NCI-H748 (cell line): ENCODE measurements around the gene RADIL.
"Not testable (repeated sequence)": the region's sequence is repeated elsewhere in the genome, so short reads cannot be mapped to it uniquely, and the experiment has no call there.

Source experiments
- DNase-seq: peaks from one replicate; lab custom pipeline; 2025; ENCODE audit not compliant: unreplicated experiment; lab: John Stamatoyannopoulos, UW

RADIL gene

GRCh38 chr7:4883372-4884144, at the start of gene RADIL:
RADIL (minus strand) TSS chr7:4883716; CDS start chr7:4878139, 5,577 bp downstream.
- DNase-seq = peak; percentile 93

- DNase-seq = peak; percentile 55
These were observed 48.4 kb upstream of the RADIL start for GRCh38 chr7:4931943-4932342.

GRCh38 chr7:4929005-4929404, 45.5 kb upstream of the RADIL start:
- no peak for DNase-seq

GRCh38 chr7:4928445-4928844, 44.9 kb upstream of the RADIL start:
- DNase-seq = no peak

- DNase-seq = no peak
These were observed 36.7 kb upstream of the RADIL start for GRCh38 chr7:4919969-4920766.

- no peak for DNase-seq
These were observed 32.6 kb upstream of the RADIL start for GRCh38 chr7:4916113-4916512.

GRCh38 chr7:4911111-4911828, 27.8 kb upstream of the RADIL start:
- DNase-seq = no peak

GRCh38 chr7:4906682-4907081, 23.2 kb upstream of the RADIL start:
- DNase-seq = no peak

- no peak for DNase-seq
These were observed 21.7 kb upstream of the RADIL start for GRCh38 chr7:4905171-4905570.

- DNase-seq = no peak
These were observed 20.8 kb upstream of the RADIL start for GRCh38 chr7:4904346-4904745.

- no peak for DNase-seq
These were observed 12.2 kb upstream of the RADIL start for GRCh38 chr7:4895766-4896165.

- no peak for DNase-seq
These were observed 11.0 kb upstream of the RADIL start for GRCh38 chr7:4894482-4894881.

GRCh38 chr7:4893929-4894475, 10.5 kb upstream of the RADIL start:
- no peak for DNase-seq

- DNase-seq = not testable (repeated sequence)
These were observed 9.7 kb upstream of the RADIL start for GRCh38 chr7:4893188-4893587.

- DNase-seq = not testable (repeated sequence)
These were observed 8.0 kb upstream of the RADIL start for GRCh38 chr7:4891522-4891921.

GRCh38 chr7:4889682-4890081, 6.2 kb upstream of the RADIL start:
- no peak for DNase-seq

- peak; percentile 67 for DNase-seq
These were observed 4.6 kb upstream of the RADIL start for GRCh38 chr7:4888161-4888560.

GRCh38 chr7:4886671-4887070, 3.2 kb upstream of the RADIL start:
- no peak for DNase-seq

GRCh38 chr7:4885317-4885807, 1.8 kb upstream of the RADIL start:
- DNase-seq = no peak

GRCh38 chr7:4884164-4884563, 648 bp upstream of the RADIL start:
- no peak for DNase-seq

GRCh38 chr7:4883033-4883371, 514 bp downstream of the RADIL start:
- DNase-seq = no peak
